ENCODE measurements around the gene KRT74.

- TF ChIP-seq CTCF (IDR thresholded peaks at IDR 0.05; ENCODE audit: borderline replicate concordance, extremely low read depth, low read length, poor library complexity, severe bottlenecking), result no peak
- no peak for TF ChIP-seq EZH2 (IDR thresholded peaks at IDR 0.05; ENCODE audit: borderline replicate concordance, low read depth, low read length, severe bottlenecking)
Observed at GRCh38 chr12:52517005-52517835, 56.4 kb downstream of the KRT74 start.
